ENCODE data around the gene TNFRSF12A.
"Not testable (repeated sequence)": the region's sequence is repeated elsewhere in the genome, so short reads cannot be mapped to it uniquely, and the experiment has no call there.

The TNFRSF12A gene

GRCh38 chr16:3045758-3046640, 25.8 kb downstream of the TNFRSF12A start, which contains the start of gene MMP25:
Gene MMP25, plus strand, starts transcription at chr16:3046561. Its CDS starts 357 bp downstream, at chr16:3046918.
- no peaks in the 10 kb centered on the region for H3K9me3 ChIP-seq (ENCODE audit: control insufficient read depth in 5 of 5, low read length in 5 of 5)
- peaks cover 45 to 64% (median 56%) of the 10 kb centered on the region in 5 donors for H3K27me3 ChIP-seq (ENCODE audit: control insufficient read depth in 5 of 5, insufficient read depth in 4 of 5, low read length in 5 of 5)
- H3K4me1 ChIP-seq (ENCODE audit: control insufficient read depth in 5 of 5, insufficient read depth in 5 of 5, low read length in 5 of 5): peaks cover 0 to 19% (median 13%) of the 10 kb centered on the region in 5 donors
- peak within 1 kb of the TSS in 4 of 5 donors; percentile 27 to 64 (median 44) for H3K4me3 ChIP-seq (ENCODE audit: low read depth in 1 of 5, low read length in 5 of 5)
- H3K9ac ChIP-seq (ENCODE audit: low read length in 5 of 5): peak within 1 kb of the TSS in 2 of 5 donors; percentile 11 to 53
- H3K36me3 ChIP-seq (ENCODE audit: control insufficient read depth in 5 of 5, insufficient read depth in 5 of 5, low read length in 5 of 5): no peaks in the 10 kb centered on the region
- H3K27ac ChIP-seq (ENCODE audit: low read depth, low read length): no peak within 1 kb of the TSS

DNA sequence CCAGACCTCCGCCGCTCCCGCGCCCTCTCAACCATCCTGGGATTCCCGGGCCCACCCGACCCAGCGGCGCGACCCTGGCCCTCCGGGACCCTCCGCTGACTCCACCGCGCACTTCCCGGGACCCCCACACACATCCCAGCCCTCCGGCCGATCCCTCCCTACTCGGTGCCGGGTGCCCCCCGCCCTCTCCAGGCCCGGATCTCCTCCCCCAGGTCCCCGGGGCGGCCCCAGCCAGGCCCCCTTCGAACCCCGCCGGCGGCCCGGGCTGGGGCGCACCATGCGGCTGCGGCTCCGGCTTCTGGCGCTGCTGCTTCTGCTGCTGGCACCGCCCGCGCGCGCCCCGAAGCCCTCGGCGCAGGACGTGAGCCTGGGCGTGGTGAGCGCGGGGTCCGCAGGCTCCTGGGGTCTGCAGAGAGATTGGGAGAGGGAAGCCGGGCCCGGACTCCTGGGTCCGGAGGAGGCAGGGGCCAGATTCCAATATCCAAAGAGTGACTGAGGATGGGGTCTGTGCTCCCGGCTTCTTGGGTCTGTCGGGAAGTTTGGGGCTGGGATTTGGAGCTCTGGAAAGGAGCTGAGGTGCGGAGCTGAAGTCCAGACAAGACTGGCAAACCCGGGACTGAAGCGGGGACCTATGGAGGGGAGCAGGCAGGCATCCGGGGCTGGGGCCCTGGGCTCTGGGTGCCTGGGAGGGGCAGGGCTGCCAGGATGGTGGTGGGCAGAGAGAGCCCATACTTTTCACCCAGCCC, 26.6 kb downstream of the TNFRSF12A start:
- peaks cover 0 to 19% (median 13%) of the 10 kb centered on the region in 5 donors for H3K4me1 ChIP-seq (ENCODE audit: control insufficient read depth in 5 of 5, insufficient read depth in 5 of 5, low read length in 5 of 5)
- no peaks in the 10 kb centered on the region for H3K36me3 ChIP-seq (ENCODE audit: control insufficient read depth in 5 of 5, insufficient read depth in 5 of 5, low read length in 5 of 5)
- no peaks in the 10 kb centered on the region for H3K9me3 ChIP-seq (ENCODE audit: control insufficient read depth in 5 of 5, low read length in 5 of 5)
- no peak overlapping the region for H3K27ac ChIP-seq (ENCODE audit: low read depth, low read length)
- peaks cover 45 to 68% (median 56%) of the 10 kb centered on the region in 5 donors for H3K27me3 ChIP-seq (ENCODE audit: control insufficient read depth in 5 of 5, insufficient read depth in 4 of 5, low read length in 5 of 5)
- peak overlapping the region in 2 of 5 donors; percentile 45 to 64 for H3K4me3 ChIP-seq (ENCODE audit: low read depth in 1 of 5, low read length in 5 of 5)
- no peak overlapping the region for H3K9ac ChIP-seq (ENCODE audit: low read length in 5 of 5)

DNA sequence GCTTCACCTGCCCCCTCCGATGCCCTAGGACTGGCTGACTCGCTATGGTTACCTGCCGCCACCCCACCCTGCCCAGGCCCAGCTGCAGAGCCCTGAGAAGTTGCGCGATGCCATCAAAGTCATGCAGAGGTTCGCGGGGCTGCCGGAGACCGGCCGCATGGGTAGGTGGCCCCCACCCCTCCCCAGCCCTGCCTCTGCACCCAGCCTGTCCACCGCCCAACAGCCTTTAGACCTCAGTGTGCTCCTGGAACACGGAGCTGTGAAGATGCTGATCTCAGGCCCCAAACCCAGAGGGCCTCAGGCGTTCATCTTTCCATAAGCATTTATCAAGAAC, 27.2 kb downstream of the TNFRSF12A start:
- peaks cover 0 to 19% (median 13%) of the 10 kb centered on the region in 5 donors for H3K4me1 ChIP-seq (ENCODE audit: control insufficient read depth in 5 of 5, insufficient read depth in 5 of 5, low read length in 5 of 5)
- H3K36me3 ChIP-seq (ENCODE audit: control insufficient read depth in 5 of 5, insufficient read depth in 5 of 5, low read length in 5 of 5): no peaks in the 10 kb centered on the region
- no peaks in the 10 kb centered on the region for H3K9me3 ChIP-seq (ENCODE audit: control insufficient read depth in 5 of 5, low read length in 5 of 5)
- H3K4me3 ChIP-seq (ENCODE audit: low read depth in 1 of 5, low read length in 5 of 5): no peak overlapping the region
- H3K27me3 ChIP-seq (ENCODE audit: control insufficient read depth in 5 of 5, insufficient read depth in 4 of 5, low read length in 5 of 5): peaks cover 45 to 68% (median 56%) of the 10 kb centered on the region in 5 donors
- no peak overlapping the region for H3K27ac ChIP-seq (ENCODE audit: low read depth, low read length)
- no peak overlapping the region for H3K9ac ChIP-seq (ENCODE audit: low read length in 5 of 5)

- H3K9me3 ChIP-seq (ENCODE audit: control insufficient read depth in 5 of 5, low read length in 5 of 5): no peaks in the 10 kb centered on the region
- peaks cover 0 to 24% (median 13%) of the 10 kb centered on the region in 5 donors for H3K4me1 ChIP-seq (ENCODE audit: control insufficient read depth in 5 of 5, insufficient read depth in 5 of 5, low read length in 5 of 5)
- peaks cover 0 to 11% (median 3%) of the 10 kb centered on the region in 5 donors for H3K36me3 ChIP-seq (ENCODE audit: control insufficient read depth in 5 of 5, insufficient read depth in 5 of 5, low read length in 5 of 5)
- no peak overlapping the region for H3K9ac ChIP-seq (ENCODE audit: low read length in 5 of 5)
- peaks cover 33 to 49% (median 39%) of the 10 kb centered on the region in 5 donors for H3K27me3 ChIP-seq (ENCODE audit: control insufficient read depth in 5 of 5, insufficient read depth in 4 of 5, low read length in 5 of 5)
- H3K27ac ChIP-seq (ENCODE audit: low read depth, low read length): no peak overlapping the region
- no peak overlapping the region for H3K4me3 ChIP-seq (ENCODE audit: low read depth in 1 of 5, low read length in 5 of 5)
Observed at GRCh38 chr16:3049921-3050481, 29.8 kb downstream of the TNFRSF12A start.

DNA sequence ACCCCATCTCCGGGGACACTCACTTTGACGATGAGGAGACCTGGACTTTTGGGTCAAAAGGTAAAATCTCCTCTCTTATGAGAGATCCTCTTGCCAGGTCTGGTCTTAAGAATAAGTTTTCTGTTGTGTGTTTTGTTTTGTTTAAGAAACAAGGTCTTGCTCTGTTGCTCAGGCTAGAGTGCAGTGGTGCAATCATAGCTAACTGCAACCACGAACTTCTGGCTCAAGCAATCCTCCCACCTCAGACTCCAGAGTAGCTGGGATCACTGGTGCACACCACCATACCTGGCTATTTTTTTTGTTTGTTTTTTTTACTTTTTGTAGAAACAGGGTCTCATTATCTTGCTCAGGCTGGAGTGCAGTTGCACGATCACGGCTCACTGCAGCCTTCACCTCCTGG, 30.3 kb downstream of the TNFRSF12A start:
- Histone ChIP-seq H3K9me3 (ENCODE audit: control insufficient read depth in 5 of 5, low read length in 5 of 5) (no peaks in the 10 kb centered on the region), H3K36me3 (ENCODE audit: control insufficient read depth in 5 of 5, insufficient read depth in 5 of 5, low read length in 5 of 5) (peaks cover 0 to 11% (median 3%) of the 10 kb centered on the region in 5 donors), H3K4me1 (ENCODE audit: control insufficient read depth in 5 of 5, insufficient read depth in 5 of 5, low read length in 5 of 5) (peaks cover 0 to 24% (median 10%) of the 10 kb centered on the region in 5 donors), H3K27ac (ENCODE audit: low read depth, low read length) (no peak overlapping the region), H3K27me3 (ENCODE audit: control insufficient read depth in 5 of 5, insufficient read depth in 4 of 5, low read length in 5 of 5) (peaks cover 29 to 46% (median 39%) of the 10 kb centered on the region in 5 donors), H3K4me3 (ENCODE audit: low read depth in 1 of 5, low read length in 5 of 5) (no peak overlapping the region), H3K9ac (ENCODE audit: low read length in 5 of 5) (no peak overlapping the region)

GRCh38 chr16:3051009-3051408, 30.8 kb downstream of the TNFRSF12A start:
- peaks cover 29 to 43% (median 36%) of the 10 kb centered on the region in 5 donors for H3K27me3 ChIP-seq (ENCODE audit: control insufficient read depth in 5 of 5, insufficient read depth in 4 of 5, low read length in 5 of 5)
- H3K4me1 ChIP-seq (ENCODE audit: control insufficient read depth in 5 of 5, insufficient read depth in 5 of 5, low read length in 5 of 5): peaks cover 0 to 18% (median 6%) of the 10 kb centered on the region in 5 donors
- no peaks in the 10 kb centered on the region for H3K9me3 ChIP-seq (ENCODE audit: control insufficient read depth in 5 of 5, low read length in 5 of 5)
- peaks cover 0 to 11% (median 3%) of the 10 kb centered on the region in 5 donors for H3K36me3 ChIP-seq (ENCODE audit: control insufficient read depth in 5 of 5, insufficient read depth in 5 of 5, low read length in 5 of 5)
- no peak overlapping the region for H3K4me3 ChIP-seq (ENCODE audit: low read depth in 1 of 5, low read length in 5 of 5)
- H3K27ac ChIP-seq (ENCODE audit: low read depth, low read length): no peak overlapping the region
- H3K9ac ChIP-seq (ENCODE audit: low read length in 5 of 5): no peak overlapping the region

DNA sequence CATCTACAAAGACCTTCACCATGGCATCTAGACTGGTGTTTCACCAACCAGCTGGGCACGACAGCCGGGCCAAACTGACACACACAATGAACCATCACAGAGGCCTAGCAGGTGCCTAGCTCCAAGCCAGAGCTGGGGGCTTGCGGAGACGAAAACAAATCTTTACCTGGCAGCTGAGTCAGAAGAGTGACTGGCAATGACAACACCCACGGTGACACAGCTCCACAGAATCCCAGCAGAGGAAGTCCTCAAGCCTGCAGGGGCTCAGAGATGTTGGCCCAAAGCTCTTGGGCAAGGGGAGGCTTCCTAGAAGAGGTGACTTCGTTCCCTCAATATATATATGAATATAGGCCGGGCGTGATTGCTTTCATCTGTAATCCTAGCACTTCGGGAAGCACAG, 31.3 kb downstream of the TNFRSF12A start:
- H3K9ac ChIP-seq (ENCODE audit: low read length in 5 of 5): no peak overlapping the region
- no peak overlapping the region for H3K4me3 ChIP-seq (ENCODE audit: low read depth in 1 of 5, low read length in 5 of 5)
- peaks cover 0 to 14% (median 1%) of the 10 kb centered on the region in 5 donors for H3K4me1 ChIP-seq (ENCODE audit: control insufficient read depth in 5 of 5, insufficient read depth in 5 of 5, low read length in 5 of 5)
- H3K9me3 ChIP-seq (ENCODE audit: control insufficient read depth in 5 of 5, low read length in 5 of 5): no peaks in the 10 kb centered on the region
- peaks cover 0 to 11% (median 3%) of the 10 kb centered on the region in 5 donors for H3K36me3 ChIP-seq (ENCODE audit: control insufficient read depth in 5 of 5, insufficient read depth in 5 of 5, low read length in 5 of 5)
- H3K27ac ChIP-seq (ENCODE audit: low read depth, low read length): no peak overlapping the region
- peaks cover 29 to 42% (median 35%) of the 10 kb centered on the region in 5 donors for H3K27me3 ChIP-seq (ENCODE audit: control insufficient read depth in 5 of 5, insufficient read depth in 4 of 5, low read length in 5 of 5)

DNA sequence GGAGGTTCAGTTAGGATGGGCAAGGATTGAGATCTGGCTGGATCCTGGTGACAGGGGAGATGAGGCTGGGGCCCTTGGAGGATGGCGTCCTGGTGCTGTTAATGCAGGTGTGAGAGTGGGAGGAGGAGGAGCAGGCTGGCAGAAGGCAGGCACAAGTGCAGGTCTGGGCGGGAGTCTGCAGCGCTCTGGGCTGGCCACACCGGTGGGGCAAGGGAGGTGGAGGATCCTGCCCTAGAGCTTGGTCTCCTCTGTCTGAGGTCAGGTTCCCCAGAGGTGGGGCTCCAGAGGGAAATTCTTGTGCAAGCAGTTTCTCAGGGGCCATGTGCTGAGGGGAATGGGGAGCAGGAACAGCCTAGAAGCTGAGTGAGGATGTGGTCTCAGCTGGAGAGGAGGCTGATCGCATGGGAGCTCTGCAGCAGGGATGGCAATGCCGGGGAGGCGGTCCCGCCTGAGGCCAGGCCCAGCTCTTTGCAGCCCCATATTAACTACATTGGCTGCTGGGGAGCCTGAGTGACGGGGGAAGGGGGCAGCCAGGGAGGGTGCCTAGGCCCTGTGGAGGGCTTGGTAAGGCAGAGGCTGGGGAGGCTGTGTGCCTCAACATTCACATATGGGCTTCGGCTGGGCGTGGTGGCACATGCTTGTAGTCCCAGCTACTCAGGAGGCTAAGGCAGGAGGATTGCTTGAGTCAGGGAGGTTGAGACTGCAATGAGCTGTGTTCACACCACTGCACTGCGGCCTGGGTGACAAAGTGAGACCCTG, 32.6 kb downstream of the TNFRSF12A start:
- not testable (repeated sequence) for H3K4me3 ChIP-seq (ENCODE audit: low read depth in 1 of 5, low read length in 5 of 5); H3K4me1 ChIP-seq (ENCODE audit: control insufficient read depth in 5 of 5, insufficient read depth in 5 of 5, low read length in 5 of 5); H3K9me3 ChIP-seq (ENCODE audit: control insufficient read depth in 5 of 5, low read length in 5 of 5); H3K9ac ChIP-seq (ENCODE audit: low read length in 5 of 5); H3K27ac ChIP-seq (ENCODE audit: low read depth, low read length)
- peaks cover 20 to 30% (median 25%) of the 10 kb centered on the region in 5 donors for H3K27me3 ChIP-seq (ENCODE audit: control insufficient read depth in 5 of 5, insufficient read depth in 4 of 5, low read length in 5 of 5)
- peaks cover 0 to 11% (median 3%) of the 10 kb centered on the region in 5 donors for H3K36me3 ChIP-seq (ENCODE audit: control insufficient read depth in 5 of 5, insufficient read depth in 5 of 5, low read length in 5 of 5)

GRCh38 chr16:3053330-3053710, 33.2 kb downstream of the TNFRSF12A start:
- H3K27me3 ChIP-seq (ENCODE audit: control insufficient read depth in 5 of 5, insufficient read depth in 4 of 5, low read length in 5 of 5): peaks cover 15 to 24% (median 22%) of the 10 kb centered on the region in 5 donors
- peaks cover 0 to 11% (median 3%) of the 10 kb centered on the region in 5 donors for H3K36me3 ChIP-seq (ENCODE audit: control insufficient read depth in 5 of 5, insufficient read depth in 5 of 5, low read length in 5 of 5)
- peaks cover 0 to 14% (median 5%) of the 10 kb centered on the region in 5 donors for H3K4me1 ChIP-seq (ENCODE audit: control insufficient read depth in 5 of 5, insufficient read depth in 5 of 5, low read length in 5 of 5)
- not testable (repeated sequence) for H3K4me3 ChIP-seq (ENCODE audit: low read depth in 1 of 5, low read length in 5 of 5); H3K27ac ChIP-seq (ENCODE audit: low read depth, low read length); H3K9ac ChIP-seq (ENCODE audit: low read length in 5 of 5); H3K9me3 ChIP-seq (ENCODE audit: control insufficient read depth in 5 of 5, low read length in 5 of 5)

Data from subcutaneous abdominal adipose tissue (tissue), 5 donors.